Measurements from ENCODE around the gene HMBS.

The HMBS gene

GRCh38 chr11:119121811-119122124, 37.1 kb downstream of the HMBS start (continued):
- no peak for TF ChIP-seq GLI4 (tag by site-specific recombination; IDR thresholded peaks at IDR 0.05)

- POLR2A ChIA-PET: no interaction called here
- no peak overlapping the region for H3K4me3 ChIP-seq (ENCODE audit: low read depth, low read length)
- no peaks in the 10 kb centered on the region for H3K9me3 ChIP-seq (ENCODE audit: control insufficient read depth, insufficient read depth, low read depth, low read length)
- H3K36me3 ChIP-seq (ENCODE audit: control insufficient read depth in 2 of 2, insufficient read depth in 1 of 2, low read length in 2 of 2): peaks cover 10 to 22% of the 10 kb centered on the region in 2 experiments; a peak in 2 of 3 replicates
- H3K27ac ChIP-seq (ENCODE audit: extremely low read depth, low read depth, low read length): no peak overlapping the region
- CTCF ChIA-PET: interaction anchor here (0.6 to 0.8 kb wide), 2 partner anchors 40 to 198 kb away, joined by 3 to 5 read pairs; no protein-coding TSS in a partner anchor
- H3K4me1 ChIP-seq (ENCODE audit: control insufficient read depth, insufficient read depth, low read length): peaks cover 4% of the 10 kb centered on the region; the same call in 1 of the 2 replicates
- TF ChIP-seq ZNF239 (tag by site-specific recombination; IDR thresholded peaks at IDR 0.05): no peak
Measured at GRCh38 chr11:119125821-119126220, 41.1 kb downstream of the HMBS start.

DNA sequence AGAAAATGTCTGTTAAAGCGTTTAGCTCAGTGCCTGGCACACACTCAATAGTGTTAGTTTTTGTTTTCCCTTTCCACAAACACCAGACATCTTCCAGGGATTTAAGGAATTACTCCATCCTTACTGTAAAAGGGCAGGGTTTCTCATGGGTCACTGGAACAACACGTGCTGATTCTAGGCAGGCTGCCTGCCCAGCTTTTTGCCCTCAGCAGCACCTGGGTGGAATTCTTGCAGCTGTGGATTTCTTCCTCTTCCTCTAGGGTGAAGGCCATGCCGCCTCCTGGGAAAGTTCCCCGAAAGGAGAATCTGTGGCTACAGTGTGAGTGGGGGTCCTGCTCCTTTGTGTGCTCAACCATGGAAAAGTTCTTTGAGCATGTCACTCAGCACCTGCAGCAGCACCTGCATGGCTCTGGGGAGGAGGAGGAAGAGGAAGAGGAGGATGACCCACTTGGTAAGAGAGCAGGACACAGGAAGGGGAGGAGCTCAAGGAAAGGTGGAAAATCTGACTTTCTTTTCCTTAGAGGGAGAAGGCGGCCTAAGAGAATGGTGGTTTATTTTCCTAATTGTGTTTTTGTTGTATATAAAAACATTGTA, 42.1 kb downstream of the HMBS start:
- H3K9me3 ChIP-seq (ENCODE audit: control insufficient read depth, insufficient read depth, low read depth, low read length): no peaks in the 10 kb centered on the region
- no peak for TF ChIP-seq SALL2 (tag by site-specific recombination; IDR thresholded peaks at IDR 0.05; ENCODE audit: borderline replicate concordance)
- TF ChIP-seq, protein P1, sequence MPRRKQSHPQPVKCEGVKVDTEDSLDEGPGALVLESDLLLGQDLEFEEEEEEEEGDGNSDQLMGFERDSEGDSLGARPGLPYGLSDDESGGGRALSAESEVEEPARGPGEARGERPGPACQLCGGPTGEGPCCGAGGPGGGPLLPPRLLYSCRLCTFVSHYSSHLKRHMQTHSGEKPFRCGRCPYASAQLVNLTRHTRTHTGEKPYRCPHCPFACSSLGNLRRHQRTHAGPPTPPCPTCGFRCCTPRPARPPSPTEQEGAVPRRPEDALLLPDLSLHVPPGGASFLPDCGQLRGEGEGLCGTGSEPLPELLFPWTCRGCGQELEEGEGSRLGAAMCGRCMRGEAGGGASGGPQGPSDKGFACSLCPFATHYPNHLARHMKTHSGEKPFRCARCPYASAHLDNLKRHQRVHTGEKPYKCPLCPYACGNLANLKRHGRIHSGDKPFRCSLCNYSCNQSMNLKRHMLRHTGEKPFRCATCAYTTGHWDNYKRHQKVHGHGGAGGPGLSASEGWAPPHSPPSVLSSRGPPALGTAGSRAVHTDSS (tag by site-specific recombination; IDR thresholded peaks at IDR 0.05): peak; percentile 85
- TF ChIP-seq ZNF174 (tag by site-specific recombination; IDR thresholded peaks at IDR 0.05): no peak
- peak; percentile 60 for TF ChIP-seq PRDM1 (tag by site-specific recombination; IDR thresholded peaks at IDR 0.05)
- ChIA-PET POLR2A (interaction anchor here (0.5 to 1.0 kb wide), 4 partner anchors 24 to 1043 kb away, joined by 3 to 5 read pairs (median 4); partner anchors contain the start of gene DPAGT1), CTCF (interaction anchor here (0.6 kb wide), 2 partner anchors 39 to 1381 kb away, joined by 3 to 5 read pairs; no protein-coding TSS in a partner anchor)
- H3K4me1 ChIP-seq (ENCODE audit: control insufficient read depth, insufficient read depth, low read length): peaks cover 4% of the 10 kb centered on the region; the same call in 1 of the 2 replicates
- H3K4me3 ChIP-seq (ENCODE audit: low read depth, low read length): no peak overlapping the region
- peaks cover 14 to 32% of the 10 kb centered on the region in 2 experiments; a peak in 2 of 3 replicates for H3K36me3 ChIP-seq (ENCODE audit: control insufficient read depth in 2 of 2, insufficient read depth in 1 of 2, low read length in 2 of 2)
- H3K27ac ChIP-seq (ENCODE audit: extremely low read depth, low read depth, low read length): no peak overlapping the region

- ChIA-PET POLR2A (no interaction called here), CTCF (interaction anchor here (1.0 kb wide), 1 partner anchor 9 kb away, joined by 3 read pairs; no protein-coding TSS in a partner anchor)
Measured at GRCh38 chr11:119130662-119131061, 46.0 kb downstream of the HMBS start.

More at GRCh38 chr11:119130662-119131061, 46.0 kb downstream of the HMBS start:
- H3K27ac ChIP-seq (ENCODE audit: extremely low read depth, low read depth, low read length): no peak overlapping the region
- peaks cover 10 to 55% of the 10 kb centered on the region in 2 experiments; a peak in 2 of 3 replicates for H3K36me3 ChIP-seq (ENCODE audit: control insufficient read depth in 2 of 2, insufficient read depth in 1 of 2, low read length in 2 of 2)
- no peaks in the 10 kb centered on the region for H3K9me3 ChIP-seq (ENCODE audit: control insufficient read depth, insufficient read depth, low read depth, low read length)
- TF ChIP-seq ZNF292 (tag by site-specific recombination; IDR thresholded peaks at IDR 0.05; ENCODE audit: borderline replicate concordance, low read depth) (no peak), ZNF624 (tag by site-specific recombination; IDR thresholded peaks at IDR 0.05) (no peak), ZNF48 (tag by site-specific recombination; IDR thresholded peaks at IDR 0.05) (no peak), ZNF791 (tag by site-specific recombination; IDR thresholded peaks at IDR 0.05) (no peak), ZNF366 (tag by site-specific recombination; conservative IDR thresholded peaks at IDR 0.05) (no peak), ATF2 (tag by site-specific recombination; IDR thresholded peaks at IDR 0.05; ENCODE audit: low read depth) (no peak), ZNF239 (tag by site-specific recombination; IDR thresholded peaks at IDR 0.05) (no peak), ZNF350 (tag by site-specific recombination; IDR thresholded peaks at IDR 0.05) (no peak), ZNF223 (tag by site-specific recombination; IDR thresholded peaks at IDR 0.05) (no peak), ZNF24 (tag by site-specific recombination; IDR thresholded peaks at IDR 0.05) (no peak), ZSCAN30 (tag by site-specific recombination; IDR thresholded peaks at IDR 0.05) (no peak)
- TF ChIP-seq, protein P2, sequence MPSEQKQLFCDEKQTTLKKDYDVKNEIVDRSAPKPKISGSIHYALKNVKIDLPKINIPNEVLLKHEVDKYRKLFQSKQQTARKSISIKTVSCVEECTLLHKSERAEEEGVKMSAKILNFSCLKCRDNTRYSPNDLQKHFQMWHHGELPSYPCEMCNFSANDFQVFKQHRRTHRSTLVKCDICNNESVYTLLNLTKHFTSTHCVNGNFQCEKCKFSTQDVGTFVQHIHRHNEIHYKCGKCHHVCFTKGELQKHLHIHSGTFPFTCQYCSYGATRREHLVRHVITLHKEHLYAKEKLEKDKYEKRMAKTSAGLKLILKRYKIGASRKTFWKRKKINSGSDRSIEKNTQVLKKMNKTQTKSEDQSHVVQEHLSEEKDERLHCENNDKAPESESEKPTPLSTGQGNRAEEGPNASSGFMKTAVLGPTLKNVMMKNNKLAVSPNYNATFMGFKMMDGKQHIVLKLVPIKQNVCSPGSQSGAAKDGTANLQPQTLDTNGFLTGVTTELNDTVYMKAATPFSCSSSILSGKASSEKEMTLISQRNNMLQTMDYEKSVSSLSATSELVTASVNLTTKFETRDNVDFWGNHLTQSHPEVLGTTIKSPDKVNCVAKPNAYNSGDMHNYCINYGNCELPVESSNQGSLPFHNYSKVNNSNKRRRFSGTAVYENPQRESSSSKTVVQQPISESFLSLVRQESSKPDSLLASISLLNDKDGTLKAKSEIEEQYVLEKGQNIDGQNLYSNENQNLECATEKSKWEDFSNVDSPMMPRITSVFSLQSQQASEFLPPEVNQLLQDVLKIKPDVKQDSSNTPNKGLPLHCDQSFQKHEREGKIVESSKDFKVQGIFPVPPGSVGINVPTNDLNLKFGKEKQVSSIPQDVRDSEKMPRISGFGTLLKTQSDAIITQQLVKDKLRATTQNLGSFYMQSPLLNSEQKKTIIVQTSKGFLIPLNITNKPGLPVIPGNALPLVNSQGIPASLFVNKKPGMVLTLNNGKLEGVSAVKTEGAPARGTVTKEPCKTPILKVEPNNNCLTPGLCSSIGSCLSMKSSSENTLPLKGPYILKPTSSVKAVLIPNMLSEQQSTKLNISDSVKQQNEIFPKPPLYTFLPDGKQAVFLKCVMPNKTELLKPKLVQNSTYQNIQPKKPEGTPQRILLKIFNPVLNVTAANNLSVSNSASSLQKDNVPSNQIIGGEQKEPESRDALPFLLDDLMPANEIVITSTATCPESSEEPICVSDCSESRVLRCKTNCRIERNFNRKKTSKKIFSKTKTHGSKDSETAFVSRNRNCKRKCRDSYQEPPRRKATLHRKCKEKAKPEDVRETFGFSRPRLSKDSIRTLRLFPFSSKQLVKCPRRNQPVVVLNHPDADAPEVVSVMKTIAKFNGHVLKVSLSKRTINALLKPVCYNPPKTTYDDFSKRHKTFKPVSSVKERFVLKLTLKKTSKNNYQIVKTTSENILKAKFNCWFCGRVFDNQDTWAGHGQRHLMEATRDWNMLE (tag by site-specific recombination; conservative IDR thresholded peaks at IDR 0.05; ENCODE audit: low read depth): no peak
- TF ChIP-seq, protein P1 (tag by site-specific recombination; IDR thresholded peaks at IDR 0.05): no peak
- no peaks in the 10 kb centered on the region for H3K4me1 ChIP-seq (ENCODE audit: control insufficient read depth, insufficient read depth, low read length)
- H3K4me3 ChIP-seq (ENCODE audit: low read depth, low read length): no peak overlapping the region

Measured in HEK293 (cell line).